ENCODE measurements around the gene USP32.

- no peak for TF ChIP-seq ZNF274 (IDR thresholded peaks at IDR 0.05; ENCODE audit: low read depth, low read length)
- no peak for TF ChIP-seq YY1 (IDR thresholded peaks at IDR 0.05; ENCODE audit: insufficient read depth, insufficient read length)
- TF ChIP-seq SUZ12 (IDR thresholded peaks at IDR 0.05; ENCODE audit: extremely low read depth, insufficient read depth, insufficient read length) = no peak
Measured at GRCh38 chr17:60160829-60161501, 231.0 kb downstream of the USP32 start.
